H9 (cell line): ENCODE results near the gene UBE2N. TPM values are rescaled to one million over a fixed set of nuclear protein-coding genes. Genes with fewer than 3 reads are reported as not detected.

ENCODE experiments used
- DNase-seq: peaks from one replicate; pipeline ENCODE4 v3.0.0-alpha.2; 2017
- H2AFZ ChIP-seq: one replicate; pipeline ENCODE4 v1.6.1; 2013; ENCODE audit warnings: mild to moderate bottlenecking, low read length, control low read depth, moderate library complexity
- H2AK5ac ChIP-seq: 2 replicates; pipeline ENCODE4 v1.6.1; 2013; ENCODE audit warnings: low read length, control low read depth, mixed read lengths; ENCODE audit not compliant: insufficient read length
- H2BK120ac ChIP-seq: one replicate; pipeline ENCODE4 v1.6.1; 2013; ENCODE audit warnings: low read depth, mild to moderate bottlenecking, low read length, control low read depth, inconsistent platforms; ENCODE audit not compliant: poor library complexity, severe bottlenecking
- H2BK12ac ChIP-seq: 2 replicates; pipeline ENCODE4 v1.6.1; 2013; ENCODE audit warnings: low read length, control low read depth, mixed read lengths, low read depth; ENCODE audit not compliant: insufficient read length
- H2BK15ac ChIP-seq: 2 replicates; pipeline ENCODE4 v1.6.1; 2013; ENCODE audit warnings: low read depth, low read length, control low read depth
- H2BK20ac ChIP-seq: one replicate; pipeline ENCODE4 v1.6.1; 2013; ENCODE audit warnings: low read depth, mild to moderate bottlenecking, low read length, control low read depth, inconsistent platforms; ENCODE audit not compliant: poor library complexity, severe bottlenecking
- H2BK5ac ChIP-seq: 2 replicates; pipeline ENCODE4 v1.6.1; 2013; ENCODE audit warnings: low read length, control low read depth, mixed read lengths; ENCODE audit not compliant: insufficient read length
- H3K14ac ChIP-seq: 2 replicates; pipeline ENCODE4 v1.6.1; 2013; ENCODE audit warnings: low read length, control low read depth; ENCODE audit not compliant: insufficient read depth
- H3K18ac ChIP-seq: 2 replicates; pipeline ENCODE4 v1.6.1; 2013; ENCODE audit warnings: low read depth, mild to moderate bottlenecking, mixed read lengths, low read length, control low read depth; ENCODE audit not compliant: insufficient read length
- H3K23ac ChIP-seq: 2 replicates; pipeline ENCODE4 v1.6.1; 2013; ENCODE audit warnings: low read length, control low read depth, mixed read lengths, low read depth; ENCODE audit not compliant: insufficient read length
- H3K23me2 ChIP-seq: 2 replicates; pipeline ENCODE4 v1.6.1; 2013; ENCODE audit warnings: low read depth, mild to moderate bottlenecking, mixed read lengths, low read length, control low read depth; ENCODE audit not compliant: insufficient read length, poor library complexity, severe bottlenecking
- H3K27ac ChIP-seq: 2 replicates; pipeline ENCODE4 v1.5.1; 2013; ENCODE audit warnings: low read length, control low read depth, mixed read lengths, low read depth; ENCODE audit not compliant: insufficient read length
- H3K27me3 ChIP-seq: 2 replicates; pipeline ENCODE4 v1.6.1; 2013; ENCODE audit warnings: low read length, control low read depth, inconsistent platforms; ENCODE audit not compliant: insufficient read depth
- H3K4ac ChIP-seq: 2 replicates; pipeline ENCODE4 v1.6.1; 2013; ENCODE audit warnings: low read depth, mild to moderate bottlenecking, control low read depth, inconsistent platforms, low read length, moderate library complexity
- H3K4me1 ChIP-seq: 2 replicates; pipeline ENCODE4 v1.6.1; 2013; ENCODE audit warnings: low read length, control low read depth, inconsistent platforms; ENCODE audit not compliant: insufficient read depth
- H3K4me2 ChIP-seq: 2 replicates; pipeline ENCODE4 v1.6.1; 2013; ENCODE audit warnings: low read length, control low read depth, mixed read lengths; ENCODE audit not compliant: insufficient read length, insufficient read depth
- H3K56ac ChIP-seq: 2 replicates; pipeline ENCODE4 v1.6.1; 2013; ENCODE audit warnings: low read depth, mild to moderate bottlenecking, mixed read lengths, low read length, control low read depth; ENCODE audit not compliant: insufficient read length
- H3K79me1 ChIP-seq: 2 replicates; pipeline ENCODE4 v1.6.1; 2013; ENCODE audit warnings: low read depth, mild to moderate bottlenecking, moderate library complexity, low read length, control low read depth, inconsistent platforms; ENCODE audit not compliant: insufficient read depth, poor library complexity, severe bottlenecking
- H3K79me2 ChIP-seq: 2 replicates; pipeline ENCODE4 v1.6.1; 2013; ENCODE audit warnings: low read length, control low read depth, inconsistent platforms; ENCODE audit not compliant: insufficient read depth
- H3K9ac ChIP-seq: 2 replicates; pipeline ENCODE4 v1.6.1; 2013; ENCODE audit warnings: low read length, control low read depth, mixed read lengths; ENCODE audit not compliant: insufficient read length; ENCODE audit errors: extremely low read depth
- H3K9me3 ChIP-seq: one replicate; pipeline ENCODE4 v1.6.1; 2013; ENCODE audit warnings: low read depth, low read length, inconsistent platforms; ENCODE audit not compliant: control insufficient read depth
- H3T11ph ChIP-seq: one replicate; pipeline ENCODE4 v1.6.1; 2013; ENCODE audit warnings: mild to moderate bottlenecking, low read length, control low read depth, inconsistent platforms
- H4K20me1 ChIP-seq: one replicate; pipeline ENCODE4 v1.6.1; 2013; ENCODE audit not compliant: control insufficient read depth, insufficient read length, insufficient read depth
- H4K5ac ChIP-seq: 2 replicates; pipeline ENCODE4 v1.6.1; 2013; ENCODE audit warnings: low read depth, mild to moderate bottlenecking, mixed read lengths, low read length, control low read depth; ENCODE audit not compliant: insufficient read length
- H4K8ac ChIP-seq: replicated peaks from 2 replicates; pipeline ENCODE4 v1.6.1; 2013; ENCODE audit warnings: low read length, control low read depth, mixed read lengths, low read depth; ENCODE audit not compliant: insufficient read length
- H4K91ac ChIP-seq: 2 replicates; pipeline ENCODE4 v1.6.1; 2013; ENCODE audit warnings: low read depth, mild to moderate bottlenecking, moderate library complexity, mixed read lengths, low read length, control low read depth; ENCODE audit not compliant: insufficient read length
- H3K27ac Mint-ChIP-seq, 3 experiments: 2 replicates in 2 of 3; 3 replicates in 1 of 3; pipeline ENCODE4 v1.8.0; 2020 to 2021; ENCODE audit warnings: mixed read lengths in 3 of 3, mild to moderate bottlenecking in 1 of 3, moderate library complexity in 1 of 3
- H3K27me3 Mint-ChIP-seq: 2 replicates; pipeline ENCODE4 v1.8.0; 2021; ENCODE audit warnings: low read depth, mild to moderate bottlenecking, moderate library complexity, mixed read lengths
- H3K36me3 Mint-ChIP-seq, 3 experiments: 2 replicates in 2 of 3; 3 replicates in 1 of 3; pipeline ENCODE4 v1.8.0; 2020 to 2021; ENCODE audit warnings: low read depth in 3 of 3, mixed read lengths in 3 of 3; ENCODE audit not compliant: insufficient read depth in 1 of 3
- H3K4me1 Mint-ChIP-seq, 2 experiments: 2 replicates each; pipeline ENCODE4 v1.8.0; 2020; ENCODE audit warnings: mixed read lengths in 2 of 2
- H3K4me3 Mint-ChIP-seq, 2 experiments: 2 replicates in 1 of 2; 3 replicates in 1 of 2; pipeline ENCODE4 v1.8.0; 2020 to 2021; ENCODE audit warnings: mild to moderate bottlenecking in 2 of 2, mixed read lengths in 2 of 2, moderate library complexity in 1 of 2
- H3K9me3 Mint-ChIP-seq, 2 experiments: 2 replicates in 1 of 2; 3 replicates in 1 of 2; pipeline ENCODE4 v1.8.0; 2020; ENCODE audit warnings: mild to moderate bottlenecking in 2 of 2, mixed read lengths in 2 of 2, moderate library complexity in 1 of 2
- WGBS: extraction: QIAGEN DNeasy Blood & Tissue Kit; methylation state at CpG from one replicate; pipeline ENCODE4 v1.1.7; 2013; ENCODE audit warnings: missing lambda C conversion rate, low lambda C conversion rate, mixed read lengths; ENCODE audit not compliant: insufficient read length; ENCODE audit errors: extremely low coverage; 5-methylcytosine and 5-hydroxymethylcytosine counted together
- total RNA-seq: library from RNA; stranded (reverse); gene quantifications from 2 replicates; pipeline ENCODE4 v1.2.1, GENCODE V29; 2021
- TF ChIP-seq, protein P1 (sequence below): fragments of 200-600 bp; sonication (generic); conservative IDR thresholded peaks from 3 replicates; pipeline ENCODE4 v1.8.0; 2021; ENCODE audit warnings: antibody characterized with exemption, mild to moderate bottlenecking

The UBE2N gene
- total RNA-seq, 1 experiment from 2014 or later, result 192 TPM

DNA sequence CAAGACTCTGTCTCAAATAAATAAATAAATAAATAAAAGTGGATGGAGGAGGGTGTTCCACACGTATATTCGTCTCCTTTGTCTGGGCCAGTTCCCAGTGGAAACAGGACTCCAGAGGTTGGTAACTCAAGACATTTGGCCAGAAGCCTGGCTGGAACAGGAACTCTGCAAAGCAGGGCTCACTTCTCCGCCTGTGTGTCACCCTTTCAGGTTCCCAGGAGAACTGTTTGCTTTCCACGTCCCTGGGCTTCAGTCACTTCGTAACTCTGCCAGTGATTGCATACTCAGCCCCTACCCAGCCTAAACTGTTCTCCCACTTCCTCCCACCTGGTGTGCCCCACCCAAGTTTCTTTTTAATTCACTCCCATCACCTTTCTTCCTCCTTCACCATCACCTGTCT is 7.0 kb upstream of the UBE2N start:
- H2AFZ ChIP-seq, result no peak overlapping the region
- H2BK15ac ChIP-seq, result no peak overlapping the region
- no peak overlapping the region for H3K4me3 Mint-ChIP-seq
- no peak overlapping the region for H3K4ac ChIP-seq
- no peaks in the 10 kb centered on the region for H3K4me1 ChIP-seq
- TF ChIP-seq, protein P1, sequence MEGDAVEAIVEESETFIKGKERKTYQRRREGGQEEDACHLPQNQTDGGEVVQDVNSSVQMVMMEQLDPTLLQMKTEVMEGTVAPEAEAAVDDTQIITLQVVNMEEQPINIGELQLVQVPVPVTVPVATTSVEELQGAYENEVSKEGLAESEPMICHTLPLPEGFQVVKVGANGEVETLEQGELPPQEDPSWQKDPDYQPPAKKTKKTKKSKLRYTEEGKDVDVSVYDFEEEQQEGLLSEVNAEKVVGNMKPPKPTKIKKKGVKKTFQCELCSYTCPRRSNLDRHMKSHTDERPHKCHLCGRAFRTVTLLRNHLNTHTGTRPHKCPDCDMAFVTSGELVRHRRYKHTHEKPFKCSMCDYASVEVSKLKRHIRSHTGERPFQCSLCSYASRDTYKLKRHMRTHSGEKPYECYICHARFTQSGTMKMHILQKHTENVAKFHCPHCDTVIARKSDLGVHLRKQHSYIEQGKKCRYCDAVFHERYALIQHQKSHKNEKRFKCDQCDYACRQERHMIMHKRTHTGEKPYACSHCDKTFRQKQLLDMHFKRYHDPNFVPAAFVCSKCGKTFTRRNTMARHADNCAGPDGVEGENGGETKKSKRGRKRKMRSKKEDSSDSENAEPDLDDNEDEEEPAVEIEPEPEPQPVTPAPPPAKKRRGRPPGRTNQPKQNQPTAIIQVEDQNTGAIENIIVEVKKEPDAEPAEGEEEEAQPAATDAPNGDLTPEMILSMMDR, result no peak
- no peak overlapping the region for H2AK5ac ChIP-seq
- no peaks in the 10 kb centered on the region; the same call in 1 of the 2 replicates for H3K27me3 Mint-ChIP-seq
- H4K8ac ChIP-seq, result no peak overlapping the region
- 0 out of 4 replicates have a peak, but pooled peaks cover 0 to under 1% of the 10 kb centered on the region in 2 experiments for H3K4me1 Mint-ChIP-seq
- H3K4me2 ChIP-seq, result no peak overlapping the region
- no peaks in the 10 kb centered on the region for H3K23me2 ChIP-seq
- H3K27ac ChIP-seq, result no peak overlapping the region
- no peaks in the 10 kb centered on the region for H3K79me2 ChIP-seq
- H3K27me3 ChIP-seq, result no peaks in the 10 kb centered on the region
- no peak overlapping the region for H2BK20ac ChIP-seq
- peaks cover 0 to 3% of the 10 kb centered on the region in 2 experiments; a peak in 2 of 5 replicates for H3K9me3 Mint-ChIP-seq
- no peak overlapping the region for H3K9ac ChIP-seq
- no peak for DNase-seq
- H2BK120ac ChIP-seq, result no peak overlapping the region
- no peak overlapping the region for H2BK12ac ChIP-seq
- H3K79me1 ChIP-seq, result no peaks in the 10 kb centered on the region
- H3K56ac ChIP-seq, result no peak overlapping the region
- no peak overlapping the region for H4K5ac ChIP-seq
- no peak overlapping the region for H3K23ac ChIP-seq
- no peaks in the 10 kb centered on the region for H3K9me3 ChIP-seq
- H4K20me1 ChIP-seq, result no peaks in the 10 kb centered on the region
- H3K27ac Mint-ChIP-seq, result peak overlapping the region in 1 of 3 experiments; percentile 41; a peak in 1 of 7 replicates
- no peak overlapping the region for H3K14ac ChIP-seq
- H3K36me3 Mint-ChIP-seq, result no peaks in the 10 kb centered on the region; a peak in 1 of 7 replicates
- no peak overlapping the region for H2BK5ac ChIP-seq
- WGBS, result no CpG with 5 or more reads among the region's 5 CpGs
- H4K91ac ChIP-seq, result no peak overlapping the region
- H3K18ac ChIP-seq, result no peak overlapping the region
- H3T11ph ChIP-seq, result no peak overlapping the region
